ENCODE measurements around the gene DTX4.

DTX4 gene

GRCh38 chr11:59221441-59221840 lies 49.5 kb downstream of the DTX4 start:
- no peak overlapping the region for H2AFZ ChIP-seq (ENCODE audit: low read depth)
- no peaks in the 10 kb centered on the region for H3K36me3 ChIP-seq (ENCODE audit: insufficient read depth)
- TF ChIP-seq CTCF (conservative IDR thresholded peaks at IDR 0.05; ENCODE audit: low read depth, low read length) = no peak
- H3K4me2 ChIP-seq = no peak overlapping the region
- H3K4me3 ChIP-seq (IDR thresholded peaks at IDR 0.05; ENCODE audit: insufficient read depth, low read depth, low read length) = no peak overlapping the region
- no peak overlapping the region for H3K27ac ChIP-seq
- H3K9ac ChIP-seq = no peak overlapping the region
- no peaks in the 10 kb centered on the region for H4K20me1 ChIP-seq (ENCODE audit: insufficient read depth)
- peaks cover 2% of the 10 kb centered on the region for H3K4me1 ChIP-seq (ENCODE audit: low read depth, poor library complexity, severe bottlenecking)
- no peaks in the 10 kb centered on the region for H3K27me3 ChIP-seq (ENCODE audit: insufficient read depth, low read depth)
- no peaks in the 10 kb centered on the region for H3K79me2 ChIP-seq (ENCODE audit: insufficient read depth, low read depth)

DNA sequence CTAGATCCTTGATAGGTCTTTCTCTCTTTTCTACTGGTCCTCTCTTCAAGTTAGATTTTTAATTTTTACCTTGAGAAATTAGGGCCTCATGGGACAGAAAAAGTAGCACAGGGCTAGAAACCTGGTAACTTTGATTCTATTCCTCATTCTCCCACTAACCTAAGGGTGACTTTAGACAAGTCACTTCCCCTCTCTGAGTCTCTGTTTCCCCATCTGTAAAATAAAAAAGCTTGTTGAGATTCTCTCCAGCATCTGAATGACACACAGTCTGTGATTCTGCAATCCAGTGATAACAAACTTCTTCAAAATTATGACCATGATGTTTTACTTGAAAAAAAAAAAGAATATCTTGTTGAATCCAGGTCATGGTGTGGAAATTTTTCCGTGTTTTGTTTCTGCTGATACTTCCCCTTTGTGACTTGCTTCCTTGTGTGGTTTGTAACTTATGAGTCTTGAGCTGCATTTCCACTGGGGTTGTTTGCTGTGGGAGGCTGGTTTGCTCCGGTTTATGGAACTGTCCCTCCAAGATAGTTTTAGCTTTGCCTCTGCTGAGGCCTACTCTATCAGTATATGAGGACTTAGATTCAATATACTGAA lies 50.6 kb downstream of the DTX4 start:
- no peaks in the 10 kb centered on the region for H3K4me1 ChIP-seq (ENCODE audit: low read depth, poor library complexity, severe bottlenecking)
- H3K4me2 ChIP-seq = no peak overlapping the region
- no peaks in the 10 kb centered on the region for H3K79me2 ChIP-seq (ENCODE audit: insufficient read depth, low read depth)
- no peak for TF ChIP-seq CTCF (conservative IDR thresholded peaks at IDR 0.05; ENCODE audit: low read depth, low read length)
- no peaks in the 10 kb centered on the region for H3K36me3 ChIP-seq (ENCODE audit: insufficient read depth)
- no peaks in the 10 kb centered on the region for H4K20me1 ChIP-seq (ENCODE audit: insufficient read depth)
- H3K4me3 ChIP-seq (IDR thresholded peaks at IDR 0.05; ENCODE audit: insufficient read depth, low read depth, low read length) = no peak overlapping the region
- no peak overlapping the region for H3K27ac ChIP-seq
- no peaks in the 10 kb centered on the region for H3K27me3 ChIP-seq (ENCODE audit: insufficient read depth, low read depth)
- no peak overlapping the region for H2AFZ ChIP-seq (ENCODE audit: low read depth)
- H3K9ac ChIP-seq = no peak overlapping the region

GRCh38 chr11:59223177-59223576 lies 51.2 kb downstream of the DTX4 start:
- Histone ChIP-seq H3K27ac (no peak overlapping the region), H2AFZ (ENCODE audit: low read depth) (no peak overlapping the region), H3K79me2 (ENCODE audit: insufficient read depth, low read depth) (no peaks in the 10 kb centered on the region), H3K36me3 (ENCODE audit: insufficient read depth) (no peaks in the 10 kb centered on the region), H3K27me3 (ENCODE audit: insufficient read depth, low read depth) (no peaks in the 10 kb centered on the region), H3K4me3 (IDR thresholded peaks at IDR 0.05; ENCODE audit: insufficient read depth, low read depth, low read length) (no peak overlapping the region), H3K9ac (no peak overlapping the region), H4K20me1 (ENCODE audit: insufficient read depth) (no peaks in the 10 kb centered on the region), H3K4me2 (no peak overlapping the region), H3K4me1 (ENCODE audit: low read depth, poor library complexity, severe bottlenecking) (no peaks in the 10 kb centered on the region)
- no peak for TF ChIP-seq CTCF (conservative IDR thresholded peaks at IDR 0.05; ENCODE audit: low read depth, low read length)

GRCh38 chr11:59223611-59224010 lies 51.7 kb downstream of the DTX4 start:
- Histone ChIP-seq H3K9ac (no peak overlapping the region), H3K4me3 (IDR thresholded peaks at IDR 0.05; ENCODE audit: insufficient read depth, low read depth, low read length) (no peak overlapping the region), H3K27me3 (ENCODE audit: insufficient read depth, low read depth) (no peaks in the 10 kb centered on the region), H3K4me2 (no peak overlapping the region), H3K4me1 (ENCODE audit: low read depth, poor library complexity, severe bottlenecking) (no peaks in the 10 kb centered on the region), H2AFZ (ENCODE audit: low read depth) (no peak overlapping the region), H3K36me3 (ENCODE audit: insufficient read depth) (no peaks in the 10 kb centered on the region), H3K79me2 (ENCODE audit: insufficient read depth, low read depth) (no peaks in the 10 kb centered on the region), H3K27ac (no peak overlapping the region), H4K20me1 (ENCODE audit: insufficient read depth) (no peaks in the 10 kb centered on the region)
- no peak for TF ChIP-seq CTCF (conservative IDR thresholded peaks at IDR 0.05; ENCODE audit: low read depth, low read length)

Measured in KMS-11 (cell line).